ENCODE data around the gene TPRN.

The TPRN gene

DNA sequence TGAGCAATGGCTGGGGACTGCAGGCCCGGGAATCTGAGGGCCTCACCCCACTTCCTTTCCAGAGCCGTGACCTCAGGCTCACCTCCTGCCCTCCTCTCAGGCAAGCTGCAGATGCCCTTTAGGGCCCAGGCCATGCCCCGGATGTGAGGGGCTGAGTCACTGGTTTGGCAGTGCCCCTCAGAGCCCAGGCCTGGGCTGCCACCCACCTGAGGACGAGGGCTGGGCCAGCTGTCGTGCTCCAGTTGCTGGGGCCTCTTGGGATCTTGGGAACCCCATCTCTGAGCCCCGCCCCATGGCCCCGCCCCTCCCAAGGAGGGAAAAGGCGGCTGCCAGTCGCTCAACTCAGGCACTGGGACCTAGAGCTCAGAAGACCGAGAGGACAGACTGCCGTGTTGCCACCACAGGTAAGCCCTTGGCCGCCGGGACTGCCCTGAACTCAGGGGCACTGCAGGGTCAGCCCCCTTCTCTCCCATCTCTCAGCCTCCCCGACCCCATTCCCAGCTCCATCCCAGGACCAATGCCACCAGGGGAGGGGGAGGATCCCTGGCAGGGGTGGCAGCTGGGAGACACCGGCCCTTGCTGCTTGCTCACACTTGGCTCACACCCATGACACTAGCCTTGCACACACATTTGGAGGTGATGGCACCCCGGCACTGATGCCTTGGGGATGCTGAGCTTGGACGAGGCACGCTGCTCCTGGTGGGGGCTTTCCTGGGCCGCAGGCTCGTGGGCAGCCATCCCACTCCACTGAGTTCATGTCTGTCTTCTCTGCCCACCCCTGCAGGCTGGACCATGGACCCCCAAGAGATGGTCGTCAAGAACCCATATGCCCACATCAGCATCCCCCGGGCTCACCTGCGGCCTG lies 24.5 kb upstream of the TPRN start, which contains the start of gene CYSRT1:
Gene CYSRT1 (plus strand): TSS at position 345 of the 865 bp plus-strand sequence. CDS start 448 bp downstream, at position 793.
- no peak for DNase-seq (ENCODE audit: low read depth)

DNA sequence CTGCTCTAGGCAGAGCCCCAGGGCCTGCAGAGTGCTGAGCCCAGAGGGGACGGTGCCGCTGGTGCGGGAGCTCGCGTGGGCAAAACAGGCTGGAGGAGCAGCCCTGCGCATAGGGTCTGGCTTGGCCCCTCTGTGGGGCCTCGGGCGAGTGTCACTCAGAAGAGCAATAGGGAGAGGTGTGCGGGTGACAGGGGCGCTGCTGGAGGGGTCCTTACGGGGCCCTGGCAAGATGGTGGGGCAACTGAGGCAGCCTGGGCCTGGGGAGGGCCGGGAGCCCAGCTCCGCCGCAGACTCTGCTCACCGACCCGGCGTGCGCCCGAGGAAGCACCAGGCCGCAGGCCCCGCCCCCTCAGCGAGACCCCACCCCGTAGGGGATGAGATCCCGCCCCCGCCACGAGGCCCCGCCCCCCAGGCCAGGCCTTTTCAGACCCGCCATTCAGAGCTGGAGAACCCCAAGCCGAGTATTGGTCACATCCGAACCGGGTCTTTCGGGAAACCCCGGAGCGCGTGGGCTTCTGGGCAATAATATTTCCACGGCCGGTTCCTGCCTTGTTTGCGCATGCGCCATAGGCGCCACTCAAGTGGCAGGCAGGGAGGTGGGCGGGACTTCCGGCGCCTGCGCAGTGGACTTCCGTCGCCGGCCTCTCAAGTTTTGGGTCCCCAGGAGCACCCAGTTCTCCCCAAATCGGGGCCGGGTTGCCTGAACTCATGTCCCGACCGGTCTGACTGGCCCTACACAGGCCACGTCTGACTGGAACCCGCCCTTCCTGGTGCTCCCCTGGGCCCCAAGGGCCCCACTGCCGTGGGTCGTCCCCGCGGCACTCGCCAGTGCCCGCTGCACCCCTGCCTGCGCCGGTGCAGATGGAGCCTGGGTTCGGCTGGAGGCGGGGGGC lies 22.8 kb upstream of the TPRN start:
- DNase-seq (ENCODE audit: low read depth): peak; percentile 96

DNA sequence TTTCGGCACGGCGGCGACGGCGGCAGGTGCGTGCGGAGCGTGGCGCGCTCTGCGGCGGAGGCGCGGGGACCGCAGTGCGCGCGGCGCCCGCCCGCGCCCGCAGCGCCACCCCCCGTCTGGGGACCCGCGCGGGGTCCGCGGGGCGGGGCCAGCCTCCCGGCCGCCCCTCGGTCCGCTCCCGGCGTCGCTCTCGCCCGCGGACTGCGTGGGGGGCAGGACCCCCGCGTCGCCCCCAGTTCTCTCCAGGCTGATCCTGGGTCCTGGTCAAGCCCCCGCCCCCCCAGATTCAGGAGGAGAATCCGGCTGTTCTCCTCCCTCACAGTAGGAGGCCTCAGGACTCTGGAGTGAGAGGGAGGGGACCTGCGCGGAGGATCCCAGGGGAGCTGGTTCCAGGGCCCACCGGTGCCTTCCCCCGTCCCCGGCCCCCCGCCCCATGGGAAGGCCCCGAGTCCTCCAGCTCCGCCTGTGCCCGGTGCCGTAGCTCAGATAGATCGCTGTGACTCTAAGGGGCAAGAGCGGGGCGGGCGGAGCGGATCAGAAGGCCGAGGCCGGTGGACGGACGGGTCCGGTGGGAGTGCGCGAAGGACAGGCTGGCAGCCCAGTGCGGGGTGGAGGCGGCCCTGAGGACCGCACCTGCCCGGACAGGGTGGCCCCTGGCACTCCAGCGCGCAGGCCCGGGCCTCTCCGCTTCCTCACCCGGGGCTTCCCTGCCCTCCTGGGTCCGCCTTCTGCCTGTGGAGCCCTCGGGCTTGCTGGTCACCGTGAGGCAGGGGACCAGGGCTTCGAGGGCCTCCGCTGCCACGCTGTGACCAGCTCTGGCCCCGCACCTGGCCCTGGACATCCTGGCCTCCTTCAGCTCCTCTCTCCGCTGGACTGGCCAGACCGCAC lies 21.9 kb upstream of the TPRN start, which contains the start of gene RNF208:
Gene RNF208 (minus strand): TSS at position 51 of the 888 bp plus-strand sequence. CDS start 1,028 bp downstream, outside the sequence.
- DNase-seq (ENCODE audit: low read depth): no peak

DNA sequence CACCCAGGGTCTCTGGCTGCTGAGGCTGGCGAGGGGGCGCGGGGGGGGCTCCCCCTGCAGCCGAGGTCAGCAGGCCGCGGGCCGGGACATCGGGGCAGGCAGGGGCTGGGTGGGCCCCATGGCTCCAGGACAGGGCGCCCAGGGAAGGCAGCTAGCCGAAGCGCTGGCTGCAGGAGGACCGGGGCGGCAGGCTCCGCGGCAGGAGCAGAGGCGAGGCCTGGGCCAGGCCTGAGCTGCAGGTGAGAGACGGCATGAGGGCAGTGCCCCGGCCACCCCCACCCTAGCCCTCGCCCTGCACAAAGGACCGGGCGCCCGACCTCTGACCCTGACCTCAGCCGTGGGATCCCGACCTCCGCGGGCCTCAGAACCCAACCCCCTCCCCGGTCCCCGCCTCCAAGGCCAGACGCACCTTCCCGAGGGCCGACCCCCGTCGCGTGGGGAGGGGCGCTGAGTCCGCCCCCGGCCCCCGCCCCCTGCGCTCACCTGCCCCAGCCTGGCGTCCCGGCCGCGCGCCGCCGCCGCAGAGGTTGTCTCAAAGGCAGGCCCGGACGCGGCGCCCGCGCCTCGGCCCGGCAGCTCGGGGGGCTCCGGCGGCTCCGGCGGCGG lies 21.1 kb upstream of the TPRN start:
- no peak for DNase-seq (ENCODE audit: low read depth)

DNA sequence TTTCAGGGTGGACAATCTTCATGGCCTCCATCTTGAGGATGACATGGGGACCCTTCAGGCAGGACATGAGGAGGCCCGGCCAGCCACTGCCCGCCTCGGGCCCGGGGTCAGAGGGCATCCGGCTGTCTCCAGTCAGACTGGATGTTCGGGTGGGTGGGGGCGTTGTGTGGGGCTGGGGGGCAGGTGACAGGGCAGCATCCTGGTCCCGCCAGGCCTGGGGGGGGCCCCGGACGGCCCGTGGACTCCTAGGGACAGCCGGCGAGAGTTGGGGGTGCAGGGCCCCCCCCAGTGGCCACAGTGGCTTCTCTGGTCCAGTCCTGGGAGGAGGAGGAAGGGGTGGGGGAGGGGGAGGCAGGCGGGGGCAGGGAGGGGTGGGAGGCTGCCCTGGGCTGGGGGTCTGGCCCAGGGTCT lies 20.6 kb upstream of the TPRN start:
- DNase-seq (ENCODE audit: low read depth): no peak

DNA sequence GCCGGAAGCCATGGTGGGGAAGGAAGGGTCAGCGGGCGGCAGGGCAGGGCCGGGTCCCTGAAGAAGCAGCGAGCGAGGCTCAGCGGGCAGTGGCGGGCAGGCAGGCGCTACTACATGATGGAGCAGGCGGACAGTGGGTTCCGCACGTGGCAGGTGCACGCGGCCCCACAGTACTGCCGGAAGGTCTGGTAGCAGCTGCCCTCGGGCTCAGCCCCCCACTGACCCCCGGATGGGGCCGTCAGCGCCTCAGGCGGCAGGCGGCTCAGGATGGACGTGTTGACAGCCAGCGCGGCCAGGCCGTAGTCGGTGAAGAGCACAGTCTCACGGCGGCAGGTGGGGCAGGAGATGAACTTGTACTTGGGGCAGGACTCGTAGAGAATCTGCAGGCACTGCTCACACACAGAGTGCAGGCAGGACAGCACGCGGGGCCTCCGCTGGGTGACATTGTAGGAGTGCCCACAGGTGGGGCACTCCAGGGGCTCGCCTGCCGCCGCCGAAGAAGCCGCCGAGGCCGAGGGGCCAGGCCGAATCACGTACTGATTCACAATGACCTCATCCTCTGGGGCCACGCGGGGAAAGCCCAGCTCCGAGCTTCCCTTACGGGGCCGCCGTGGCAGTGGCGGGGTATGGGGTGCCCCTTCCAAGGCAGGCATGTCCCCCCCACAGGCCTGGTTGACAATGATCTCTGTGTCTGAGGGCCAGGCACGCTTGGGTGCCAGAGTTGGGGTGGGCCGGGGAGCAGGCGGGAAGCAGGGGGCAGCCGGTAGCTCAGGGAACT lies 20.0 kb upstream of the TPRN start:
- DNase-seq (ENCODE audit: low read depth): no peak

DNA sequence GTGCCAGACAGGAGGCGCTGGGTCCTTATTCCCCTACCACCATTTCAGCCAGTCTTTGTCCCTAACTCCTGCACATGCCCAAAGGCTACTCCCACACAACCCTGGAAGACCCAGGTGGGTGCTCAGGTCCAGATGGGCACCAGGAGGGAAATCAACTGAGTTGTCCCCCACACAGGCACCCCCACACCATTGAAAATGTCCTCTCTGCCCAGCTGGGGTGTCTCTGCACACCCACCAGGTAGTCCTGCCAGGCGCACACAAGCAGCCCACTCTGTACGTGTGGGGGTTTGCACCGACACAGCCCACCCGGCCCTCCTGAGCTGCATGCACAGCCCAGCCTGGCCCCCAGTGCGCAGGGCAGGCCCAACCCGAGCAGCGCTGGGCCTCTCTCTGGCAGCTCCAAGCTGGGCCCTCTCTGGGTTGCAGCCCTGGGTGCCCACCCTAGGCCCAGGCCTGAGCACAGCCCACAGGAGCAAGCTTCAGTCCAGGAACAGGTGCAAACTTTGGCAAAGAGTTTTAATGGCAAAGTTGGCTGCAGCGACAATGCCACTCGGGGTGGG lies 19.3 kb upstream of the TPRN start:
- no peak for DNase-seq (ENCODE audit: low read depth)

DNA sequence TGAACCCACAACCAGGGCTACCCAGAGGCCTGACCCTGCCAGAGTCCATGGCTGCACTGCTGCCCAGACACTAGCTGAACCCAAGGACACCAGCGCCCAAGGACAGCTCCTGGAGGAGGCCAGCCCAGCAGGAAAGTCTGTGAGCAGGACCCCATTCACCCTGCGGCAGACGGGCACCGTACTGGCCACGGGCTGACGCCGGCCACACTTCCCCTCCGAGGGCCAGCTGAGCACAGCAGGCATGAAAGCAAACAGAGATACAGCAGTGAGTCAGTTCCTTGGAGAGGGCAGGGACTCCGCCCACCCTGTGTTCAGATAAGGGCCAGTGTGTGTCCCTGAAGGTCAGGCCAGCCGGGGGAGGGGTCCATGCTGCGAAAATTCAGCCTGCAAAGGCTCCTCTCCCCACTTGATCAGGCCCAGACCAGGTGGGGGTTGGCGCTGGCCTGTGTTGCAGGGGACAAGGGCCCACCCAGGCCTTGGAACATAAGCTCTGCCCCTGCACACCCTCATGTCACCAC lies 18.3 kb upstream of the TPRN start:
- no peak for DNase-seq (ENCODE audit: low read depth)

DNA sequence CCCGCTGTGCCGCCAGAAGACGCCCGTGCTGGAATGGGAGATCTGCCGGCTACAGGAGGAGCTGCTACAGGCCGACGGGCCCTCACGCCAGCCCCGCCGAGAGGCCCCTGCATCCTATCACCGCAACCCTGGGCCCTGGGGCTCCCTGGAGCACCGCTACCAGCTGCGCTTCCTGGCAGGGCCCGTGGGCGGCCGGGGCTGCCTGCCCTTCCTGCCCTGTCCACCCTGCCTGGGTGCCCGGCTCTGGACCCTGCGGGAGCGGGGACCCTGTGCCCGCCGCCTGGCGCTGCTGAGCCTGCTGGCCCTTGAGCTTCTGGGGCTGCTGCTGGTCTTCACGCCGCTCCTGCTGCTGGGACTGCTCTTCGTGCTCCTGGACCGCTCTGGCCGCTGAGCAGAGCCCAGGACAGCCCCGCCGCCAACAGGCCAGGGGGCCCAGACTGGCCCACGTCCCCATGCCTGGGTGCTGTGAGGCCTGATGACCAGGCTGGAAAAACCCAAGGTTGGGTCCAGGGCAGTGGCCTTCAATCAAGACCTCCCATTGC lies 17.7 kb upstream of the TPRN start:
- no peak for DNase-seq (ENCODE audit: low read depth)

DNA sequence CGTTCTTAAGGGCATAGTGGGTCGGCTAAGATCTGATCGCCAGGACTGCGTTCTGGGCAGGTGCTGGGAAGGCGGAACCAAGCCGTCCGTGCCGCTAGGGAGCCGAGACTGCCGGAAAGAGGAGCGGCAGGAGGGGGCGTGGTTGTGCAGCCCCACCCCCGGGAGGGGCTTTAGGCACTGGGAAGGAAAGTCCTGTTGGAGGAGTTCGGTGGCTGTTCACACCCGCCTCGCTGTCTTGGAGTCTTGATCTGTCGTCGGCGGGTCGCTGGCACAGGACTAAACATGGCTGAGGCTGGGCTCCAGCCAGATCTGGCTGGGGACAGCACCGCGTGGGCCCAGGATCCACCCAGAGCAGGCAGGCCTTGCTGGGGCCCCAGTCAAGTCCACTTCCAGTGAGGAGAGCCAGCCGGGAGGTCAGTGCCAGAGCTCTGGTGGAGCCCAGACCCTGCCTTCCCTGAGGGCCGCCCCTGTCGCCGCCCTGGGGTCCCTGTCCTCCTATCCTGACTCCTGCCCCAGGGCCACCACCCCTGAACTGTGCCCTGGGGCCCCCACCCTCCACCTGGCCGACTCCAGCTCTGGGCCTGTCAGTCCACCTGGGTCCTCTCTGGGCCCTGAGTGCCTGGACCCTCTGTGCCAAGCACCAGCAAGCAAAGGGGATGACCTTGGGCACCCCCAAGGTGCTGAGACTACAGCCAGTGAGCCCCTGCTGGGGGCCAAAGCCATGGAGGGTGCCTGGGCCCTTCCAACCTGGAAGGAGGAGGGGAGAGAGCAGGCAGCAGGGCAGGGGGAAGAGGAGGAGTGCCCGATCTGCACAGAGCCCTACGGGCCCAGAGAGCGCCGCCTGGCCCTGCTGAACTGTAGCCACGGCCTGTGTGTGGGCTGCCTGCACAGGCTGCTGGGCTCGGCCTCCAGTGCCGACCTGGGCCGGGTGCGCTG lies 17.0 kb upstream of the TPRN start:
- DNase-seq (ENCODE audit: low read depth): no peak

DNA sequence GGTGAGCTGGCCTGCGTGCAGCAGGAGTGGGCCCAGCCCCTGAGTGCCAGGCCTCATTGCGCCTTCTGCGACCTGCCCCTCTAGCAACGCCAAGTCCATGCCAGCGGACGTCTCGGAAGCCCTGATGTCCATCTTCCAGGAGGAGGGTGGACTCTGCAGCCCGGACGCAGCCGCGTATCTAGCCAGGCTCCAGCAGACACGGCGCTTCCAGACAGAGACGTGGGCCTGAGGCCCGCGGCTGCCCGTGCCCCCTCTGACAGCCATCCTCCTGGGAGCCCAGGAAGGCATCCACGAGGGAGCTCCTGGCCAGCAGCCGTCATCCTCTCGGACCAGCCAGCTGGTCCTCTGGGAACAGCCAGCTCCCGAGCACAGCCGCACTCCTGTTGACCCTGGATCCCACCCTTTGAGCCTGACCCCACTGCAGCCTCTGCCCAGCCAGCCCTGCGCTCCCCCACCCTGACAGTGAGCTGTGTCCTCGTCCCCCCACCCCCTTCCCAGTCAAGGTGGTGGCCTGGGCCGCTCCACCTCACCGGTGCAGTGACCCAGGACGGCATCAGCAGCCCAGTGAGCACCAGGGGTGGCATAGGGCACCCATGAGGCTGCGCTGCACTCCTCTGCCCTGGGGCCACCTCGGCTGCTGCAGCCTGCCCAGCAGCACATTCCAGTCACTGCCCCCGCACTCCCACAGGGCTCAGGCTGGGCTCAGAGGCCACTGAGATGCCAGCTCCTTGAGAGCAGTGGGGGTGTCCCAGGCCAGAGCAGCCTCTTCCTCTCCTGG lies 15.8 kb upstream of the TPRN start:
- DNase-seq (ENCODE audit: low read depth): no peak

DNA sequence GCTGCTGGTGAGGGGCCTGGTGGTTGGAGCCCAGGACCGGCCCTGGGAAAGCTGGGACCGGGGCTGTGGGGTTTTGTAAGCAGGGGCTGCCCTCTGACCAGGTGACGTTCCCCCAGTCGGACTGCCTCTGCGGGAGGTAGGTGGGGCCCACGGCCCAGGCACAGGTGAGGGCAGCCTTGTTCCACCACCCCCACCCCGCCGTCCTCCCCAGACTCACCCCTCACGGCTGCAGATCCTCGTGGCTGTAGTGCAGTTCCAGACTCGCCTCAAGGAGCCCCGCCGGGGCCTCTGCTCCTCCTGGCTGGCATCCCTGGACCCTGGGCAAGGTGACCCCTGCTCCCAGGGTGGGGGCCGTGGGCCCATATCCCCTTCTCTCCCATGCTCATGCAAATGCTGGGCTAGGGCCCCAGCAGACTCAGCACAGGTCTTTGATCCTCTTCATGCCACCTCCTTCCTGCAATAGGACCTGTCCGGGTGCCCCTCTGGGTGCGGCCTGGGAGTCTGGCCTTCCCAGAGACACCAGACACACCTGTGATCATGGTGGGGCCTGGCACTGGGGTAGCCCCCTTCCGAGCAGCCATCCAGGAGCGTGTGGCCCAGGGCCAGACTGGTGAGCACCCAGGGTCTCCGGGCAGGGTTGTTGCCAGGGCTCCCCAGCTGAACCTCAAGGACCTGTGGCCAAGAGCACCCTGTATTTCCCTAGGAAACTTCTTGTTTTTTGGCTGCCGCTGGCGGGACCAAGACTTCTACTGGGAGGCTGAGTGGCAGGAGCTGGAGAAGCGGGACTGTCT lies 14.8 kb upstream of the TPRN start:
- no peak for DNase-seq (ENCODE audit: low read depth)

DNA sequence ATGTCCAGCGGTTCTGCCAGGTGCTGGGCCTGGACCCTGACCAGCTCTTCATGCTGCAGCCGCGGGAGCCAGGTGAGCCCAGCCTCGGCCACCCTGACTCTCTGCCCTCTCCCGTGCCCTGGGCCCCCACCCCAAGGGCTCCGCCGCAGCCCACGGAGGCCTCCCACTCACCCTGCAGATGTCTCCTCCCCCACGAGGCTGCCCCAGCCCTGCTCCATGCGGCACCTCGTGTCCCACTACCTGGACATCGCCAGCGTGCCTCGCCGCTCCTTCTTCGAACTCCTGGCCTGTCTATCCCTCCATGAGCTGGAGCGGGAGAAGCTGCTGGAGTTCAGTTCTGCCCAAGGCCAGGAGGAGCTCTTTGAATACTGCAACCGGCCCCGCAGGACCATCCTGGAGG lies 14.1 kb upstream of the TPRN start:
- DNase-seq (ENCODE audit: low read depth): no peak

DNA sequence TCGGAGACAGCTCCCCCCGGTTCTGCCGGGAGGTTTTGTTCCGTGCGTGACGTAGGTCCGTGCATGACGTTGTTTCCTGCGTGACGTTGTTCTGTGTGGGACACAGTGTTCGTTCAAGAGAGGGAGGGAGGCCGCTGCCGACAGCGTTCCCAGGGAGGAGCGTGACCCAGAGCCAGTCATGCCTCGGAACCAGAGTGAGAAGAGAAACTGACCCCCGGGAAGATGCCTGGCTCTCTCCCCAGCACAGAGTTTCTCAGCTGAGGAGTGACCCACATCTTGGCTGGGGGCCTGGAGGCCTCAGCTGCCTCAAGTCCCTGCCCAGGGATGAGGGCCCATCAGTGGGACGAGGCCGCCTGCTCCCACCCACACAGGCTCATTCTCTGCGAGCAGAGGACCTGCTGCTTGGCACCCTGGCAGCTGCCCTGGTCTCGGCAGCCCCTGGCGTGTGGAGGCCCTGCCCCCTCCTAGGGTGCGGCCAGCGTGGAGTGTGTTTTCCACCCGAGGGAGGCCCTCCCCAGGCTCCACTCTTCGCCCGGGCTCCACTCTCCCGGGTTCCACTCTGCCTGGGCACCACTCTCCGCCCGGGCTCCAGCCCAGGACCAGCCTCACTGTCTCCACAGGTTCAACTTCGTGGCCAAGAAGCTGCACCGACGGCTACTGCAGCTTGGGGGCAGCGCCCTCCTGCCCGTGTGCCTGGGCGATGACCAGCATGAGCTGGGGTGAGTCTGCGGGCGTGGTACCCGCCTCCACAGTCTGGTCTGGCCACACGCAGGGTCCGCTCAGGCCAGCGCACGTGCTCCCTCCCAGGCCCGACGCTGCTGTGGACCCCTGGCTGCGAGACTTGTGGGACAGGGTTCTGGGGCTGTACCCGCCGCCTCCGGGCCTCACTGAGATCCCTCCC lies 12.9 kb upstream of the TPRN start:
- no peak for DNase-seq (ENCODE audit: low read depth)

DNA sequence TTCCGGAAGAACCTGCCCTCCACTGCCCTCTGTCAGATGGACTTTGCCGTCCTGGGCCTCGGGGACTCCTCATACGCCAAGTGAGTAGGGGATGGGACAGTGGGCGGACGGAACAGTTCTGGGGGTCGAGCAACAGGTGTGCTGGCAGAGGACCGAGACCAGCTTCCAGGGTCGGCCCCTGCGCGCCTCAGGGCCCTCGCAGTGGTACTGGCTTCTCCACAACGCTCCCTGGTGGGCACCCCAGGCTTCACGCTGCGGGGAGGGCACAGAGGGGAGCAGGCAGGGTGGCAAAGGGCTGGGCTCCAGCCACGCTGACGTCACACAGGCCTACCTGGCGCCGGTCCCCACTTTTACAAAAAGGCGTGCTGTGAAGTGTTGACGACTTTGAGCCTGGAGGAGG lies 12.0 kb upstream of the TPRN start:
- no peak for DNase-seq (ENCODE audit: low read depth)

DNA sequence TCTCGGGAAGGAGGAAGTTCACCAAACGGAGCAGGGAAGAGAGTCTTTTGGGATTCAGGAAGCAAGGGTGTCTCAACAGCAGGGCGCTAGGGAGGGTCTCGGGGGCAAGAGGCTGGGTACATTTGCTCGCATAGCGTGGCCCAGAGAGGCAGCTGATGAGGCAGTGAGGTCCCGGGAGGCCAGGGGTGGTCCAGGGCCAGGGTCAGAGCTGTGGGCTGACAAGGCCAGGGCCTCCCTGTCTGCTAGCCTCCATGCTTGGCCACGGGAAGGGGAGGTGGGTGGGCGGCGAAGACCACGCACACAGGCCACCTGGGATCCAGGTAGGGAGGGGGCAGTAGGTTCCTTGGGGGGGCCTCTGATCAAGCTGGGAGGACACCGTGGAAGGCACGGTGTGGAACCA lies 11.0 kb upstream of the TPRN start:
- DNase-seq (ENCODE audit: low read depth): no peak

Measured in stimulated activated CD8-positive, alpha-beta memory T cell treated with anti-CD3 and anti-CD28 coated beads, Interleukin-15, amount 100 ng/mL, for 1 hour (primary cell).